ENCODE measurements around the gene CNTN2. TPM values are rescaled to one million over a fixed set of nuclear protein-coding genes. Genes with fewer than 3 reads are reported as not detected.

The CNTN2 gene
- total RNA-seq, 1 experiment from 2014 or later, result 1.2 TPM

- Mint-ChIP-seq H3K27me3 (ENCODE audit: low read depth) (no peaks in the 10 kb centered on the region), H3K4me3 (no peak overlapping the region), H3K27ac (peak overlapping the region; percentile 77; the same call in 1 of the 2 replicates), H3K4me1 (peaks cover 9% of the 10 kb centered on the region; the same call in 1 of the 2 replicates), H3K9me3 (no peaks in the 10 kb centered on the region), H3K36me3 (no peaks in the 10 kb centered on the region)
- ATAC-seq (peak; percentile 35), DNase-seq (ENCODE audit: low spot score) (peak; percentile 41)
- CTCF ChIA-PET, result interaction anchor here (0.6 to 2.1 kb wide), 23 partner anchors 10 to 259 kb away, joined by 3 to 57 read pairs (median 4); partner anchors contain the start of genes CNTN2 and RBBP5
- TF ChIP-seq JUN (CRISPR knock-in tag; IDR thresholded peaks at IDR 0.05), result no peak
- TF ChIP-seq GABPB1 (CRISPR knock-in tag; IDR thresholded peaks at IDR 0.05), result no peak
- TF ChIP-seq ATF2 (CRISPR knock-in tag; IDR thresholded peaks at IDR 0.05; ENCODE audit: borderline replicate concordance, low read depth), result no peak
- TF ChIP-seq ZNF281 (CRISPR knock-in tag; IDR thresholded peaks at IDR 0.05), result no peak
- no peak for TF ChIP-seq CBFB (CRISPR knock-in tag; IDR thresholded peaks at IDR 0.05; ENCODE audit: low read depth)
- no peak for TF ChIP-seq ATF3 (CRISPR knock-in tag; conservative IDR thresholded peaks at IDR 0.05)
- no peak for TF ChIP-seq ZNF396 (CRISPR knock-in tag; IDR thresholded peaks at IDR 0.05; ENCODE audit: borderline replicate concordance)
- TF ChIP-seq PRDM15 (CRISPR knock-in tag; IDR thresholded peaks at IDR 0.05), result no peak
- TF ChIP-seq SP1 (CRISPR knock-in tag; conservative IDR thresholded peaks at IDR 0.05), result no peak
- no peak for TF ChIP-seq PREB (CRISPR knock-in tag; IDR thresholded peaks at IDR 0.05; ENCODE audit: borderline replicate concordance)
- no peak for TF ChIP-seq ZNF512 (CRISPR knock-in tag; IDR thresholded peaks at IDR 0.05; ENCODE audit: borderline replicate concordance)
- no peak for TF ChIP-seq HMGXB4 (CRISPR knock-in tag; IDR thresholded peaks at IDR 0.05)
- TF ChIP-seq ZBTB21 (CRISPR knock-in tag; IDR thresholded peaks at IDR 0.05; ENCODE audit: borderline replicate concordance), result no peak
- TF ChIP-seq FOXK1 (CRISPR knock-in tag; IDR thresholded peaks at IDR 0.05), result no peak
- TF ChIP-seq ERG (CRISPR knock-in tag; IDR thresholded peaks at IDR 0.05), result no peak
- POLR2A ChIA-PET, result no interaction called here
Measured at GRCh38 chr1:205066141-205066818, 23.3 kb downstream of the CNTN2 start.
